H1 (cell line): Measurements from ENCODE around the gene STARD3. TPM values are rescaled to one million over a fixed set of nuclear protein-coding genes. Genes with fewer than 3 reads are reported as not detected.
A peak's percentile ranks its signal among the peaks of the same experiment; 100 is the strongest.

Experiments
- GTF2F1 ChIP-seq: IDR thresholded peaks from 2 replicates; pipeline ENCODE4 v1.6.1; 2012; ENCODE audit warnings: low read depth, low read length, improper control_type of control experiment, borderline replicate concordance
- SAP30 ChIP-seq: fragments of 300-600 bp; sonication (generic); IDR thresholded peaks from 2 replicates; pipeline ENCODE4 v1.7.1; 2012; ENCODE audit warnings: low read length, moderate library complexity, mild to moderate bottlenecking, inconsistent platforms; ENCODE audit not compliant: insufficient read depth, insufficient replicate concordance
- TEAD4 ChIP-seq: IDR thresholded peaks from 2 replicates; pipeline ENCODE4 v1.6.1; 2012; ENCODE audit warnings: low read depth, low read length, inconsistent platforms, mixed read lengths
- polyA plus RNA-seq, 7 experiments: library from polyadenylated mRNA; depleted of rRNA in 3 of 7; stranded (reverse) in 5 of 7; unstranded in 2 of 7; fragments of >200 nt in 5 of 7; fragments of 200-250 nt in 2 of 7; gene quantifications; 1 replicate in 5 of 7; 2 replicates in 1 of 7; 4 replicates in 1 of 7; pipeline versions ENCODE4 v1.2.1 to v1.2.3, GENCODE V29; 2011 to 2013; ENCODE audit warnings: missing spikeins in 2 of 7, mixed read lengths in 2 of 7
- total RNA-seq: library from RNA; stranded (reverse); fragmentation: NEBNext Ultra II Directional; extraction: Animal tissue kit (Norgen Biotek cat#: 25700); gene quantifications from 2 replicates; pipeline ENCODE4 v1.2.1, GENCODE V29; 2021

The STARD3 gene
- total and polyA plus RNA-seq, 2 of the 8 experiments (the other 6 are each of a cell fraction or from before 2014, with no cell fraction given) = 47.6 to 80.3 TPM

DNA sequence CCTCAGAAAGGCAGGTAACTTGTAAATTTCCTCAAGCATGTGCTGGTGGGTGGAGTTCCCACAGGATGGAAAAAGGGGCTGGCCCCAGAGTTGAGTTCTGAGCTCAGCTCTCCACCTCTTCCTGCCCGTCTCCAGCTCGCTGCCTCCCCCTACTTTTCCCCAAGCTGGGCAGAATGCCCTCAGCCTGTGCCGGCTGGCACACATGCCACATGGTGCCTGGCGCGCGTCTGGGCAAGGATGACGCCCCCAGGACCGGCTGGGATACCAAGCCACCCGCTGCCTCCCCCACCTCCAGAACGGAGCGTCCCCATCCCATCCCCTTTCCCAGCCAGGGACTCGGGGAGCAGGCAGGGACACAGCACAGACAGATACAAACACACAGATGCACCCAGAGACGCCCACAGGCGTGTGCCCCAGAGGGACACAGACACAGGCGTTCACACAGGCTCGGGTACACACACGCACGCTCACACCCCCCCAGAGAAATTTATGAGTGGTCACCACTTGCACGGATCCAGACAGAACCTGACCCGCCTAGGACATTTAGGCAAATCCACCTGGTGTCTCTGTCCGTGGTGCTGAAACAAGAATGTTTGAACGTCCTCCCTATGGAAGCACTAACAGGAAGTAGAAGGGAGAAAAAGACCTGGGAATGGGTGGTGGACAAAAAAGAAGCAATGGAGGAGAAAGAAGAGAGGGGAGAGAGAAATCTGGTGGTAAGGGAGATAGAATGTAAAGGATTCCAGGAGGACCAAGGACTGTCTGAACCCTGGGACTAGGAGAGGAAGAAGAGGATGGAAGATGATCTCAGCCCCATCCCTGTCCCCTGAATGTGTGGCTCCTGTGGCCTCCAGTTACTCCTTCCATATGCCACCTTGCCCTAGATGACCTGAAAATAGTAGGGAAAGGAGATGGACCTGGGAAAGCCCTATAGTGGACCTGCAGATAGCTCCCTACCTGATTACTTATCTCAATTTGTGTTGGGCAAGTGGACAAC, 44.7 kb upstream of the STARD3 start (continued):
- TF ChIP-seq GTF2F1 = no peak
- peak; percentile 85 for TF ChIP-seq SAP30
- TF ChIP-seq TEAD4 = 0 out of 2 replicates have a peak, but pooled peaks have one; percentile 37
- TF ChIP-seq, all 59 proteins: peak for 5
